ENCODE results near the gene RGS9.
A peak's percentile ranks its signal among the peaks of the same experiment; 100 is the strongest.
"Not testable (repeated sequence)": the region's sequence is repeated elsewhere in the genome, so short reads cannot be mapped to it uniquely, and the experiment has no call there.

RGS9 gene

DNA sequence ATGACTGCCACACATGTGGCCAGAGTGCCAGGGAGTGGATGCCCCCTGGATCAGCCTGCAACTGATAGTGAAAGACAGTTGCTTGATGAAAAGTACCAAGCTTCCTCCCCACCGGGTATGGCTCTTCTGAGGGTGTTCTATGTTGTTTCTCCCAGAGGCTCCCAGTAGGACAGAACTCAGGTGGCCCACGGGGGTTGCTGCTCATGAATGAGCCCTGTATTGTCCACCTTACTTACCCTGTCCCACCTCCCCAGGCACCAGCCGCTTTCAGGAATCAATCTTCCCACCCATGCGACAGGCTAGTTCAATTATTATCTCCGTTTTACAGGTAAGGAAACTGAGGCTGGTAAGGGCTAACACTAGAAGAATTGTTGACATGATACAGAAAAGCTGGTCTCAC, 34.9 kb upstream of the RGS9 start:
- Mint-ChIP-seq H3K4me3 (peak overlapping the region in 1 of 2 donors; percentile 80), H3K9me3 (no peaks in the 10 kb centered on the region), H3K27me3 (no peaks in the 10 kb centered on the region), H3K4me1 (ENCODE audit: low read depth in 2 of 2) (peaks cover 12 to 16% of the 10 kb centered on the region in 2 donors), H3K27ac (no peak overlapping the region), H3K36me3 (ENCODE audit: insufficient read depth) (no peaks in the 10 kb centered on the region)
- ATAC-seq (replicated peaks) (no peak), DNase-seq (no peak)

DNA sequence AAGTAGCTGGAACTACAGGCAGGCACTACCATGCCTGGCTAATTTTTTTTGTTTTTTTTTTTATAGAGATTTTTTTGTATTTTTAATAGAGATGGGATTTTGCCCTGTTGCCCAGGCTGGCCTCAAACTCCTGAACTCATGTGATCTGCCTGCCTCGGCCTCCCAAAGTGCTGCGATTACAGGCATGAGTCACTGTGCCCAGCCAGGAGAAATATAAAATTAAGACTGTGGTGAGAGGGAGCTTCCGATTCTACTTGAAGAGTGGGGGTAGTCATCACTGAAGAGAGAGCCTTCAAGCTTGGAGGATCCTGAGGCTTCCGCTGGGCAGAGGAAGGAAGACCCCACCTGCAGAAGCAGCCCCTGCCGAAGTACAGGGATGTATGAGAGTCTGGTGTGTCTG, 34.4 kb upstream of the RGS9 start:
- no peaks in the 10 kb centered on the region for H3K36me3 Mint-ChIP-seq (ENCODE audit: insufficient read depth)
- no peak for DNase-seq
- no peaks in the 10 kb centered on the region for H3K27me3 Mint-ChIP-seq
- no peak overlapping the region for H3K4me3 Mint-ChIP-seq
- peaks cover 12 to 16% of the 10 kb centered on the region in 2 donors for H3K4me1 Mint-ChIP-seq (ENCODE audit: low read depth in 2 of 2)
- H3K9me3 Mint-ChIP-seq, result no peaks in the 10 kb centered on the region
- no peak for ATAC-seq (replicated peaks)
- no peak overlapping the region for H3K27ac Mint-ChIP-seq

DNA sequence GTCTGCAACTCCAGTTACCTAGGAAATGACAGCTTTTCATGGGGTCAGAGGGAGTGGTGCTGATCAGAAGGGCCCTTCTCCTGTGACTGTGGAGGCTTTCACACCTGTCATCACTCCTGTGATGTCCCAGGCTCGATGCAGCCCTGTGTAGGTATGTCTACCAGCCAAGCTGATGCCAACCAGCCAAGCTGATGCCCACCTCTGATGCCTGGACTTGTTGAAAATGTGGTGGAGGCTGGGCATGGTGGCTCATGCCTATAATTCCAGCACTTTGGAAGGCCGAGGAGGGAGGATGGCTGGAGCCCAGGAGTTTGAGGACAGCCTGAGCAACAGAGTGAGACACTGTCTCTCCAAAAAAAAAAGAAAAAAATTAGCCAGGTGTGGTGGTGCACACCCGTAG, 33.7 kb upstream of the RGS9 start:
- Mint-ChIP-seq H3K27me3 (no peaks in the 10 kb centered on the region), H3K36me3 (ENCODE audit: insufficient read depth) (no peaks in the 10 kb centered on the region), H3K4me3 (no peak overlapping the region), H3K4me1 (ENCODE audit: low read depth in 2 of 2) (peaks cover 12 to 16% of the 10 kb centered on the region in 2 donors), H3K9me3 (no peaks in the 10 kb centered on the region), H3K27ac (no peak overlapping the region)
- no peak for DNase-seq
- ATAC-seq (replicated peaks), result no peak

DNA sequence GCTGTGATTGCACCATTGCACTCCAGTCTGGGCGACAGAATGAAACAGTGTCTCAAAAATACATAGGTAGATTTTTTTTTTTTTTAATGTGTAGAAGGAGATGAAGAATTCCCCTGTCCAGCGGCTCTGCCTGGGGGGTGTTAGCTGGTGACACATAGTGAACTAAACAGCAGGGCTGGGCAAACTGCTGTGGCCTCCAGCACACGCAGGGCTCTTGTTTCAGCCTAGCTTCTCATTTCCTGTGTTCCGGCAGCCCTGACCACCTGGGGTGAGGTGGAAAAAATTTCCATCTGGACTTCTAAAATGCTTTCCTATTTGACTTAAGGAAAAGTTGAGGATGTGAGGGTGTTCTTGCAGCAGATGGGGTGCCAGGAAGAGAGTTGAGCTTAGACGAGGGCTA, 33.3 kb upstream of the RGS9 start:
- Mint-ChIP-seq H3K27me3 (no peaks in the 10 kb centered on the region), H3K4me3 (no peak overlapping the region), H3K4me1 (ENCODE audit: low read depth in 2 of 2) (peaks cover 12 to 16% of the 10 kb centered on the region in 2 donors), H3K9me3 (no peaks in the 10 kb centered on the region), H3K36me3 (ENCODE audit: insufficient read depth) (no peaks in the 10 kb centered on the region), H3K27ac (no peak overlapping the region)
- DNase-seq, result no peak
- ATAC-seq (replicated peaks), result no peak

DNA sequence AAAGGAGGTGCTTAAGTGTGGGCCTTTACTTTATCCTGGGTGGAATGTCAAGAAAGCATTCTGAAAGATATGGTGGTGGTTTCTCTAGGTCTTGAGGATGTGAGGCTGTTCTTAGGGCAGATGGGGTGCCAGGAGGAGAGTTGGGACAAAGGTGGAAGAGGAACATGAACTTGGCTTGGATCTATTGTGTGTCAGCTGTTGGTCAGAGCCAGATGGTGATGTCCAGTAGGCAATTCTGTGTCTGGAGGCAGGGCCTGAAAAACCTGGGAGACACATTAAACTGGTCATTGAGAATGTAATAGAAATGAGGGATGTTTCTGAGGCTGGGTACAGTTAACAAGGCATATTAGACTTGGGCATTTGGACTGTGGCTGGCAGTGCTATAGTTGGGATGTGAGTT, 32.6 kb upstream of the RGS9 start:
- no peak for ATAC-seq (replicated peaks)
- peaks cover 12 to 14% of the 10 kb centered on the region in 2 donors for H3K4me1 Mint-ChIP-seq (ENCODE audit: low read depth in 2 of 2)
- H3K4me3 Mint-ChIP-seq, result no peak overlapping the region
- DNase-seq, result no peak
- H3K27me3 Mint-ChIP-seq, result no peaks in the 10 kb centered on the region
- no peaks in the 10 kb centered on the region for H3K36me3 Mint-ChIP-seq (ENCODE audit: insufficient read depth)
- no peaks in the 10 kb centered on the region for H3K9me3 Mint-ChIP-seq
- H3K27ac Mint-ChIP-seq, result no peak overlapping the region

DNA sequence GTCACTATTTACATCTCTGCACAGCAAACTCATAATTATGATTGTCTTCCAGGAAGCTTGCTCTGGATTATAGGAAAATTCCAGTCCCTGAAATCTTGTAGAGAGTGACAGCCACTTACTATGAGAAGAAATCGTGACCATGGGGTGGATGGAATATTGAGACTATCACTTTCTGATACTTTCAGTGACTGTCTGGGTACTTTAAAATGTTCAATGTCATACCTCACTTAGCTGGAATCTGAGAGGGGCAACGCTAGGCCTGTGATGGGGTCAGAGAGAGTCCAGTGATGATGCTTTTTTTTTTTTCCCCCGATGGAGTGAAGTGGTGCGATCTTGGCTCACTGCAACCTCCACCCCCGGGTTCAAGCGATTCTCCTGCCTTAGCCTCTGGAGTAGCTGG, 32.2 kb upstream of the RGS9 start:
- H3K36me3 Mint-ChIP-seq (ENCODE audit: insufficient read depth), result no peaks in the 10 kb centered on the region
- no peaks in the 10 kb centered on the region for H3K9me3 Mint-ChIP-seq
- no peak for DNase-seq
- H3K4me3 Mint-ChIP-seq, result no peak overlapping the region
- H3K27me3 Mint-ChIP-seq, result no peaks in the 10 kb centered on the region
- no peak for ATAC-seq (replicated peaks)
- no peak overlapping the region for H3K27ac Mint-ChIP-seq
- H3K4me1 Mint-ChIP-seq (ENCODE audit: low read depth in 2 of 2), result peaks cover 9 to 12% of the 10 kb centered on the region in 2 donors

DNA sequence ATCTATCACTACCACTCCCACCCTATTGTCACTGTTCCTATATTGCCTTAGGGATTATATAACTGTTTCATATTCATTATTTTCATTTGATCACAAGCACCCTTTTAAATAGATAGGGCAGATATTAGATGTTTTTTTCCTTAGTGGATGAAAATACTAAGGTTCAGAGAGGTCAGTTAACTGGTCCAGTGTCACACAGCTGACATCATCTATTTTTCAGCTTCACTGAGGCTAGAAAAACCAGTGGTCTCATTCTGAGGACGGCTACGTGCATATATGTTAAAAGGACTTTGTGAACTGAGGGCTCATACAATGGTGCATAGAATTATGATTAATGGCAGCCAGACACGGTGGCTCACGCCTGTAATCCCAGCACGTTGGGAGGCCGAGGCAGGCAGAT, 29.0 kb upstream of the RGS9 start:
- Mint-ChIP-seq H3K27me3 (no peaks in the 10 kb centered on the region), H3K4me1 (ENCODE audit: low read depth in 2 of 2) (no peaks in the 10 kb centered on the region), H3K27ac (no peak overlapping the region), H3K4me3 (no peak overlapping the region), H3K9me3 (no peaks in the 10 kb centered on the region), H3K36me3 (ENCODE audit: insufficient read depth) (no peaks in the 10 kb centered on the region)
- DNase-seq (no peak), ATAC-seq (replicated peaks) (no peak)

DNA sequence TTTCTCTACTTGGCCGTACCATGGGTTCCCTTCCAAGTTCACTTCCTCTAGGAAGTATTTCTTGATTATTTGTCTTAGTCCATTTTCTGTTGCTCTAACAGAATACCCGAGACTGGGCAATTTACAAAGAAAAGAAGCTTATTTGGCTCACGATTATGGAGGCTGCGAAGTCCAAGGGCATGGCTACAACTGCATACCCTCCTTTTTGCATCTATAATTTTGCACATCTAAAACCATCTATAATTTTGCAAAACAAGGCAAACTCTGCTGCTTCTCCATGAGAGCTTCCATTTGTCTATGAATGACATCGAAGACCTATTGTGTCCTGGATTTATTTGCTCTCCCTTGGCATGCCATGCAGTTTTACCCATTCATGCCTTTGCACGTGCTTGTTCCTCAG, 27.6 kb upstream of the RGS9 start:
- no peaks in the 10 kb centered on the region for H3K36me3 Mint-ChIP-seq (ENCODE audit: insufficient read depth)
- no peaks in the 10 kb centered on the region for H3K9me3 Mint-ChIP-seq
- H3K4me1 Mint-ChIP-seq (ENCODE audit: low read depth in 2 of 2), result no peaks in the 10 kb centered on the region
- H3K27ac Mint-ChIP-seq, result no peak overlapping the region
- DNase-seq (no peak), ATAC-seq (replicated peaks) (no peak)
- no peaks in the 10 kb centered on the region for H3K27me3 Mint-ChIP-seq
- H3K4me3 Mint-ChIP-seq, result no peak overlapping the region

DNA sequence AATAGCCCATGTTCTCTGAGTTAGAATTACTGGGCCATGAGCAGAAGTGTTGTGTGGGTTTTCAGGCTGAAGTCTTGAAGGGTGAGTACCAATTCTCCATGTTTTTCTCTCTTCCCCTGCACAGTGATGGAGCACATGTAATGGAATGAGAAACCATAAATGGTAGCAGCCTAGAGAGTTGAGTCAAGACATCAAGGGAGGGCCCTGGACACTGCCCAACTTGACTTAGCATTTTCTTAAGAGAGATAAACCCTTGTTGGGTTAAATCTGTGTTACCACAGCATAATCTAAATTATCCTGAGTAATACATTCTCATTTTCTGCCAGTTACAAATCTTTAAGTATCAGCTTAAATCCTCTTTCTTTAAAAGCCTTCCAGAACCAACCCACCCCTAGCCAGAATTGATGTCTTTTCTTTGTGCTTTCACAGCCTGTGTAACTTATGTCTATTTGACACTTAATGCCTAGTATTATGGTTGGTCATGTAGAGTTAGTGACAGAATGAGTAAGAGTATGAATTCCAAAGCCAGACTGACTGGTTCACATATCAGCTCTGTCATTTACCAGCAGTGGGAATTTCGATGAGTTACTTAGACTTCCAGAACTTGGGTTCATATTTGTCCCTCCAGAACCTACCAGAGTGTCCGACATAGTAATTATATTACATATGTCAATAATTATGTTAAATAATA, 27.0 kb upstream of the RGS9 start:
- no peak overlapping the region for H3K27ac Mint-ChIP-seq
- DNase-seq, result no peak
- no peak for ATAC-seq (replicated peaks)
- H3K36me3 Mint-ChIP-seq (ENCODE audit: insufficient read depth), result no peaks in the 10 kb centered on the region
- H3K9me3 Mint-ChIP-seq, result no peaks in the 10 kb centered on the region
- H3K4me1 Mint-ChIP-seq (ENCODE audit: low read depth in 2 of 2), result no peaks in the 10 kb centered on the region
- no peaks in the 10 kb centered on the region for H3K27me3 Mint-ChIP-seq
- no peak overlapping the region for H3K4me3 Mint-ChIP-seq

DNA sequence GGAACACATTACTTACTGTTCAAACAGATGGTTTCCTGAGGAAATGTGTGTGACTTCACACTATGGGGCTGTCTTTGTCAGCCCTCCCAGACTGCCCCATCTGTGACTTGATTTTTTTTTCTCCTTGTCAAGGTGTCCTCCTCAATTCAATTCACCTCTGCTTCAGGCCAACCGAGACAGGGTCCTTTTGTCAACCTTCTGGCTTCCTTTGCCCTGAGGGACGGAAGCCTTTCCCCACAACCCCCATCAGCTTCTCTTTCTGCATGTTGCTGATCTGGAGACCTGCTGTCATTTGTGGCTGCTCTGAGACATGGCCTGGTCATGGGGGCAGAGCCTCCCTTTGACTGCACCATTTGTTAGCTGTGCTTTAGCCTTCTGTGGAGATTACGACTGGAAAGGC, 21.3 kb upstream of the RGS9 start:
- peak overlapping the region; percentile 22 to 81 for H3K27ac Mint-ChIP-seq
- no peak overlapping the region for H3K4me3 Mint-ChIP-seq
- no peaks in the 10 kb centered on the region for H3K27me3 Mint-ChIP-seq
- no peaks in the 10 kb centered on the region for H3K9me3 Mint-ChIP-seq
- H3K4me1 Mint-ChIP-seq (ENCODE audit: low read depth in 2 of 2), result peaks cover 4 to 6% of the 10 kb centered on the region in 2 donors
- no peaks in the 10 kb centered on the region for H3K36me3 Mint-ChIP-seq (ENCODE audit: insufficient read depth)
- ATAC-seq (replicated peaks) (peak; percentile 66), DNase-seq (no peak)

DNA sequence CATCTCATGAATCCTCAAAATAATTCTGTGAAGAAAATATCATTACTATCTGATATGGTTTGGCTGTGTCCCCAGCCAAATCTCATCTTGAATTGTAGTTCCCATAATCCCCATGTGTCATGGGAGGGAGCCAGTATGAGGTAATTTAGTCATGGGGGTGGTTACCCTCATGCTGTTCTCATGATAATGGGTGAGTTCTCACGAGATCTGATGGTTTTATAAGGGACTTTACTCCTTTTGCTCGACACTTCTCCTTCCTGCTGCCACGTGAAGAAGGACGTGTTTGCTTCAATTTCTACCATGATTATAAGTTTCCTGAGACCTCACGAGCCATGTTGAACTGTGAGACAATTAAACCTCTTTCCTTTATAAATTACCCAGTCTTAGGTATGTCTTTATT, 20.7 kb upstream of the RGS9 start:
- H3K27ac Mint-ChIP-seq; H3K27me3 Mint-ChIP-seq; DNase-seq; H3K9me3 Mint-ChIP-seq; H3K4me1 Mint-ChIP-seq (ENCODE audit: low read depth in 2 of 2); ATAC-seq (replicated peaks); H3K36me3 Mint-ChIP-seq (ENCODE audit: insufficient read depth); H3K4me3 Mint-ChIP-seq: not testable (repeated sequence)

DNA sequence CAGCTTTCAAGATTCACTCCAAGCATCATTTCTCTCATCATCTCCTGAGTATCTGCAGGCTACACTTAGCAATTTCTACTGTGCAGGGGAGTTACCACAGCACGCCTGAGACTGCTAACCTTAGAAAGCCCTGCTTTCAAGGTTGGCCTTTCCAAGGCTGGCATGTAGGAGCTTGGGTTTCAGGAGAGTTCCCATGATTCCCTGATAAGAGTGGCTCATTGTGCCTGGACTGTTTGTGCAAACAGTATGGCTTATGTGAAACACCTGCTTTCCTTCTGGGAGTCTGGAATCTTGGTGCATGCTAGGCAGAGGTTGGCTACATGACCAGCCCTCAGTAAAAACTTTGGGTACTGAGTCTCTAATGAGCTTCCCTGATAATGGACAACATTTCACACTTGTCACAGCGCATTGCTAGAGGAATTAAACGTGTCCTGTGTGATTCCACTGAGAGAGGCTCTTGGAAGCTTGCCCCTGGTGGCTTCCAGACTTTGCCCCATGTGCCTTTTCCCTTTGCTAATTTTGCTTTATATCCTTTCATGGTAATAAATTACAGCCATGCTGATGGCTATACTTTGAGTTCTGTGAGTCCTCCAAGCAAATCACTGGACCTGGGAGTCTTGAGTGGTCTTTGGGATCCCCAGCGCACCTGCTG, 19.7 kb upstream of the RGS9 start:
- Mint-ChIP-seq H3K4me3 (no peak overlapping the region), H3K36me3 (ENCODE audit: insufficient read depth) (no peaks in the 10 kb centered on the region), H3K4me1 (ENCODE audit: low read depth in 2 of 2) (peaks cover 15% of the 10 kb centered on the region in 2 donors), H3K9me3 (no peaks in the 10 kb centered on the region), H3K27ac (no peak overlapping the region), H3K27me3 (no peaks in the 10 kb centered on the region)
- DNase-seq (no peak), ATAC-seq (replicated peaks) (no peak)

DNA sequence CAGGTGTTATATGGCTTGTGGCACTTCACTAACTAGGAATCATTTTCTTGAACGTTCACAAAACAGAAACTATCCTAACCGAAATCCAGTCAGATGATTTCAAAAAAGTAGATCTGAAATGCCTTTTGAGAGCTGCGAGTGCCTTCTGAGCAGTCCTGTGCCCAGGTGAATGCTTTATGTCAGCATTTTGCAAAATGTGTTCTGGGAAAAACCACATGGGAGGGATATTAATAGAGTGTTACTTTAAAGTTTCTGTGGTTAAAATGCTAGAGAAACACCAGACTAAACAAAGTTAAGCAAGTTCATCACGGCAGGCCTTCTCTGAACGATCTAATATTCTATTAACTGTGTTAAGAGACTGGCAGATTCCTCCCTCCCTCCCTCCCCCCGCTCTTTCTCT, 15.8 kb upstream of the RGS9 start:
- peak overlapping the region in 1 of 2 donors; percentile 93 for H3K4me3 Mint-ChIP-seq
- DNase-seq (no peak), ATAC-seq (replicated peaks) (no peak)
- H3K27me3 Mint-ChIP-seq, result no peaks in the 10 kb centered on the region
- H3K9me3 Mint-ChIP-seq, result no peaks in the 10 kb centered on the region
- peak overlapping the region; percentile 20 to 99 for H3K27ac Mint-ChIP-seq
- peaks cover 16 to 18% of the 10 kb centered on the region in 2 donors for H3K4me1 Mint-ChIP-seq (ENCODE audit: low read depth in 2 of 2)
- H3K36me3 Mint-ChIP-seq (ENCODE audit: insufficient read depth), result no peaks in the 10 kb centered on the region

Measured in effector memory CD8-positive, alpha-beta T cell (primary cell).